HepG2 (cell line): Measurements from ENCODE around the gene TGM1. TPM values are rescaled to one million over a fixed set of nuclear protein-coding genes. Genes with fewer than 3 reads are reported as not detected.

Source experiments
- AGO1 ChIP-seq: fragments of 200-400 bp; formaldehyde crosslinking; IDR thresholded peaks from 2 replicates; pipeline ENCODE4 v1.6.1; 2017; ENCODE audit warnings: mild to moderate bottlenecking, low read depth, low read length, moderate library complexity; ENCODE audit not compliant: poor library complexity, severe bottlenecking
- EEA1 ChIP-seq: sonication (generic); formaldehyde crosslinking; IDR thresholded peaks from 2 replicates; pipeline ENCODE4 v1.5.1; 2020; ENCODE audit warnings: mild to moderate bottlenecking, missing genetic modification reagents, borderline replicate concordance
- NFKB2 ChIP-seq: sonication (generic); formaldehyde crosslinking; IDR thresholded peaks from 2 replicates; pipeline ENCODE4 v1.4.0; 2020; ENCODE audit warnings: missing genetic modification reagents, borderline replicate concordance
- PCBP2 ChIP-seq: fragments of 200-400 bp; formaldehyde crosslinking; optimal IDR thresholded peaks from 2 replicates; pipeline ENCODE3; 2018; ENCODE audit warnings: low read length, low read depth; ENCODE audit not compliant: poor library complexity, severe bottlenecking
- POLR2A ChIP-seq, 2 experiments: IDR thresholded peaks; 2 replicates each; pipeline ENCODE4 v1.6.1; 2011; ENCODE audit warnings: low read depth in 2 of 2, low read length in 2 of 2, mild to moderate bottlenecking in 1 of 2, moderate library complexity in 1 of 2; ENCODE audit not compliant: insufficient read depth in 1 of 2
- RBM22 ChIP-seq: fragments of 200-400 bp; formaldehyde crosslinking; optimal IDR thresholded peaks from 2 replicates; pipeline ENCODE3; 2017; ENCODE audit warnings: mild to moderate bottlenecking, low read length, moderate library complexity
- SCMH1 ChIP-seq: sonication (generic); formaldehyde crosslinking; IDR thresholded peaks from 2 replicates; pipeline ENCODE4 v1.9.0; 2021; ENCODE audit warnings: missing genetic modification reagents, mild to moderate bottlenecking, borderline replicate concordance
- SMARCE1 ChIP-seq: fragments of 450-650 bp; IDR thresholded peaks from 2 replicates; pipeline ENCODE4 v1.6.1; 2017; ENCODE audit warnings: borderline replicate concordance
- ZNF251 ChIP-seq: sonication (generic); formaldehyde crosslinking; IDR thresholded peaks from 2 replicates; pipeline ENCODE4 v1.9.0; 2021; ENCODE audit warnings: mild to moderate bottlenecking, missing genetic modification reagents
- ZNF430 ChIP-seq: sonication (generic); formaldehyde crosslinking; IDR thresholded peaks from 2 replicates; pipeline ENCODE4 v1.9.0; 2021; ENCODE audit warnings: mild to moderate bottlenecking, missing genetic modification reagents
- ZNF605 ChIP-seq: sonication (generic); formaldehyde crosslinking; IDR thresholded peaks from 2 replicates; pipeline ENCODE4 v1.8.0; 2022; ENCODE audit warnings: mild to moderate bottlenecking, missing genetic modification reagents
- ZNF609 ChIP-seq: sonication (generic); formaldehyde crosslinking; IDR thresholded peaks from 2 replicates; pipeline ENCODE4 v1.4.0; 2020; ENCODE audit warnings: mild to moderate bottlenecking, missing genetic modification reagents, borderline replicate concordance
- ZNF709 ChIP-seq: sonication (generic); formaldehyde crosslinking; IDR thresholded peaks from 2 replicates; pipeline ENCODE4 v1.5.0; 2020; ENCODE audit warnings: mild to moderate bottlenecking, missing genetic modification reagents
- ZNF768 ChIP-seq: sonication (generic); formaldehyde crosslinking; IDR thresholded peaks from 2 replicates; pipeline ENCODE4 v1.4.0; 2020; ENCODE audit warnings: missing genetic modification reagents
- polyA plus RNA-seq, 8 experiments: library from polyadenylated mRNA; depleted of rRNA in 3 of 8; stranded (reverse) in 7 of 8; unstranded in 1 of 8; fragments of >200 nt; fragmentation: Illumina TruSeq in 4 of 8; extraction: Trizol in 4 of 8; gene quantifications; 2 replicates each; pipeline versions ENCODE4 v1.2.1 to v1.2.3, GENCODE V29; 2011 to 2016; ENCODE audit warnings: low read depth in 4 of 8, missing spikeins in 1 of 8, mixed read lengths in 1 of 8; ENCODE audit not compliant: insufficient read depth in 1 of 8
- total RNA-seq, 5 experiments: library from RNA; depleted of rRNA; stranded (reverse); fragments of >200 nt; fragmentation: Illumina TruSeq; extraction: Trizol; gene quantifications; 2 replicates each; pipeline ENCODE4 v1.2.3, GENCODE V29; 2016; ENCODE audit warnings: low read depth in 1 of 5
- TF ChIP-seq, protein P1 (sequence below): sonication (generic); formaldehyde crosslinking; IDR thresholded peaks from one replicate; pipeline ENCODE4 v1.5.1; 2020; ENCODE audit warnings: mild to moderate bottlenecking, missing genetic modification reagents; ENCODE audit errors: not compliant biosample characterization

Gene TGM1
- total and polyA plus RNA-seq, 2 of the 13 experiments (the other 11 are each of a cell fraction or from before 2014, with no cell fraction given) = 3.2 to 10.6 TPM

DNA sequence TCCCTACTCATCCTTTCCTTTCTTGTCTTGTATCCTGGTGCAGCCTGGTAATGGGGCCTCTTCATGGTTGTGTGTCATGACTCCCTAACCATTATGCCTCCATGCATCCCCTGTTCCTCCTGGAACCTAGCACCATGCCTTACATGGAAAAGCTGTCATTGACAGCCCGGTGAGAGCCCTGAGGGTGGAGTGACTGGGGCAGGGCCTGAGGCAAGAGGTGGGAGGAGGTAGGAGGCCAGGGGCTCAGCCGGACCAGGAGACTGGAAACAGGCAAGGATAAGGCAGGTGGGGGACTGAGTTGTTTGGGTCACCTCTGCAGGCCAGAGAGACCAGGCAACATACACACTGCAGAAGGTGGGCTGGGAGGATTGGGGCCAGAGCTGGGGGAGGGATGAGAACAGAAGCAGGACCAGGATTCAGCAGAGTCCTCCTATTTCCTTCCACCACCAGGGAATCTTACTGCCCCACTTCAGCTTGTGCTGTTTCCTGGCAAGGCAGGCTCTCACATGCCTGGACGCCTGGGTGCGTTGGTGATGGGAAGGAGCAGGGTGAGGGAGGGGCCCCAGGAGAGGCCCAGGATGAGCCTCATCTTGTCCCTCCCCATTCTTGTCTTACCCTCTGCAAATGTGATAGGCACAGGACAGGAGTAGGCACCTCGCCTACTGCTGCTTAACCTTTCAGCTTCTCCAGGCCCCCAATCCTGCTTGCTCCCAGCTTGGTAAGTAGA lies 46.7 kb upstream of the TGM1 start, which contains the start of gene LTB4R2 (continued):
- TF ChIP-seq, protein P1, sequence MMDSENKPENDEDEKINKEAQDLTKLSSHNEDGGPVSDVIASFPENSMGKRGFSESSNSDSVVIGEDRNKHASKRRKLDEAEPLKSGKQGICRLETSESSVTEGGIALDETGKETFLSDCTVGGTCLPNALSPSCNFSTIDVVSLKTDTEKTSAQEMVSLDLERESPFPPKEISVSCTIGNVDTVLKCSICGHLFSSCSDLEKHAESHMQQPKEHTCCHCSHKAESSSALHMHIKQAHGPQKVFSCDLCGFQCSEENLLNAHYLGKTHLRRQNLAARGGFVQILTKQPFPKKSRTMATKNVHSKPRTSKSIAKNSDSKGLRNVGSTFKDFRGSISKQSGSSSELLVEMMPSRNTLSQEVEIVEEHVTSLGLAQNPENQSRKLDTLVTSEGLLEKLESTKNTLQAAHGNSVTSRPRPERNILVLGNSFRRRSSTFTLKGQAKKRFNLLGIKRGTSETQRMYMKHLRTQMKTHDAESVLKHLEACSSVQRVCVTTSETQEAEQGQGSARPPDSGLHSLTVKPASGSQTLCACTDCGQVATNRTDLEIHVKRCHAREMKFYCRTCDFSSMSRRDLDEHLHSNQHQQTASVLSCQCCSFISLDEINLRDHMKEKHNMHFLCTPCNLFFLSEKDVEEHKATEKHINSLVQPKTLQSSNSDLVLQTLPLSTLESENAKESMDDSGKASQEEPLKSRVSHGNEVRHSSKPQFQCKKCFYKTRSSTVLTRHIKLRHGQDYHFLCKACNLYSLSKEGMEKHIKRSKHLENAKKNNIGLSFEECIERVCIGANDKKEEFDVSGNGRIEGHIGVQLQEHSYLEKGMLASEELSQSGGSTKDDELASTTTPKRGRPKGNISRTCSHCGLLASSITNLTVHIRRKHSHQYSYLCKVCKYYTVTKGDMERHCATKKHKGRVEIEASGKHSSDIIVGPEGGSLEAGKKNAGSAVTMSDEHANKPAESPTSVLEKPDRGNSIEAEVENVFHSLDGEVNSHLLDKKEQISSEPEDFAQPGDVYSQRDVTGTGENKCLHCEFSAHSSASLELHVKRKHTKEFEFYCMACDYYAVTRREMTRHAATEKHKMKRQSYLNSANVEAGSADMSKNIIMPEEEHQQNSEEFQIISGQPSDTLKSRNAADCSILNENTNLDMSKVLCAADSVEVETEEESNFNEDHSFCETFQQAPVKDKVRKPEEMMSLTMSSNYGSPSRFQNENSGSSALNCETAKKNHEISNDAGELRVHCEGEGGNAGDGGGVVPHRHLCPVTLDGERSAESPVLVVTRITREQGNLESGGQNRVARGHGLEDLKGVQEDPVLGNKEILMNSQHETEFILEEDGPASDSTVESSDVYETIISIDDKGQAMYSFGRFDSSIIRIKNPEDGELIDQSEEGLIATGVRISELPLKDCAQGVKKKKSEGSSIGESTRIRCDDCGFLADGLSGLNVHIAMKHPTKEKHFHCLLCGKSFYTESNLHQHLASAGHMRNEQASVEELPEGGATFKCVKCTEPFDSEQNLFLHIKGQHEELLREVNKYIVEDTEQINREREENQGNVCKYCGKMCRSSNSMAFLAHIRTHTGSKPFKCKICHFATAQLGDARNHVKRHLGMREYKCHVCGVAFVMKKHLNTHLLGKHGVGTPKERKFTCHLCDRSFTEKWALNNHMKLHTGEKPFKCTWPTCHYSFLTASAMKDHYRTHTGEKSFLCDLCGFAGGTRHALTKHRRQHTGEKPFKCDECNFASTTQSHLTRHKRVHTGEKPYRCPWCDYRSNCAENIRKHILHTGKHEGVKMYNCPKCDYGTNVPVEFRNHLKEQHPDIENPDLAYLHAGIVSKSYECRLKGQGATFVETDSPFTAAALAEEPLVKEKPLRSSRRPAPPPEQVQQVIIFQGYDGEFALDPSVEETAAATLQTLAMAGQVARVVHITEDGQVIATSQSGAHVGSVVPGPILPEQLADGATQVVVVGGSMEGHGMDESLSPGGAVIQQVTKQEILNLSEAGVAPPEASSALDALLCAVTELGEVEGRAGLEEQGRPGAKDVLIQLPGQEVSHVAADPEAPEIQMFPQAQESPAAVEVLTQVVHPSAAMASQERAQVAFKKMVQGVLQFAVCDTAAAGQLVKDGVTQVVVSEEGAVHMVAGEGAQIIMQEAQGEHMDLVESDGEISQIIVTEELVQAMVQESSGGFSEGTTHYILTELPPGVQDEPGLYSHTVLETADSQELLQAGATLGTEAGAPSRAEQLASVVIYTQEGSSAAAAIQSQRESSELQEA (CRISPR knock-in tag) = peak; percentile 83
- no peak for TF ChIP-seq SCMH1
- TF ChIP-seq ZNF609 (CRISPR knock-in tag) = no peak
- TF ChIP-seq ZNF251 (CRISPR knock-in tag) = no peak
- peak; percentile 4 for TF ChIP-seq PCBP2
- no peak for TF ChIP-seq NFKB2 (CRISPR knock-in tag)
- TF ChIP-seq SMARCE1 = 0 out of 2 replicates have a peak, but pooled peaks have one; percentile 4
- 0 out of 2 replicates have a peak, but pooled peaks have one; percentile 44 for TF ChIP-seq EEA1 (CRISPR knock-in tag)
- 0 out of 2 replicates have a peak, but pooled peaks have one; percentile 53 for TF ChIP-seq ZNF605 (CRISPR knock-in tag)
- no peak for TF ChIP-seq POLR2A (IDR thresholded peaks at IDR 0.05; ENCODE audit: insufficient read depth in 1 of 2, low read depth in 2 of 2, low read length in 2 of 2)
- peak; percentile 29; the same call in 1 of the 2 replicates for TF ChIP-seq ZNF430 (CRISPR knock-in tag)
- 0 out of 2 replicates have a peak, but pooled peaks have one; percentile 54 for TF ChIP-seq ZNF709 (CRISPR knock-in tag)
- TF ChIP-seq AGO1 = no peak
- peak; percentile 42; the same call in 1 of the 2 replicates for TF ChIP-seq ZNF768
- peak; percentile 3 for TF ChIP-seq RBM22
